HFF-Myc (cell line): ENCODE data around the gene DNAH17.

Source experiments
- DNase-seq: peaks from one replicate; pipeline ENCODE4 v3.0.0-alpha.2; 2011; ENCODE audit warnings: low read depth; ENCODE audit errors: extremely low read depth
- H3K4me3 ChIP-seq: replicated peaks from 2 replicates; pipeline ENCODE4 v1.5.1; 2011; ENCODE audit warnings: low read depth, mild to moderate bottlenecking, control low read depth, low read length
- TF ChIP-seq, protein P1 (sequence below): IDR thresholded peaks from 2 replicates; pipeline ENCODE4 v1.5.1; 2012; ENCODE audit warnings: mild to moderate bottlenecking, low read depth, low read length, control low read depth; ENCODE audit errors: missing control alignments

DNAH17 gene

GRCh38 chr17:78441271-78441971 lies 135.8 kb downstream of the DNAH17 start:
- TF ChIP-seq, protein P1, sequence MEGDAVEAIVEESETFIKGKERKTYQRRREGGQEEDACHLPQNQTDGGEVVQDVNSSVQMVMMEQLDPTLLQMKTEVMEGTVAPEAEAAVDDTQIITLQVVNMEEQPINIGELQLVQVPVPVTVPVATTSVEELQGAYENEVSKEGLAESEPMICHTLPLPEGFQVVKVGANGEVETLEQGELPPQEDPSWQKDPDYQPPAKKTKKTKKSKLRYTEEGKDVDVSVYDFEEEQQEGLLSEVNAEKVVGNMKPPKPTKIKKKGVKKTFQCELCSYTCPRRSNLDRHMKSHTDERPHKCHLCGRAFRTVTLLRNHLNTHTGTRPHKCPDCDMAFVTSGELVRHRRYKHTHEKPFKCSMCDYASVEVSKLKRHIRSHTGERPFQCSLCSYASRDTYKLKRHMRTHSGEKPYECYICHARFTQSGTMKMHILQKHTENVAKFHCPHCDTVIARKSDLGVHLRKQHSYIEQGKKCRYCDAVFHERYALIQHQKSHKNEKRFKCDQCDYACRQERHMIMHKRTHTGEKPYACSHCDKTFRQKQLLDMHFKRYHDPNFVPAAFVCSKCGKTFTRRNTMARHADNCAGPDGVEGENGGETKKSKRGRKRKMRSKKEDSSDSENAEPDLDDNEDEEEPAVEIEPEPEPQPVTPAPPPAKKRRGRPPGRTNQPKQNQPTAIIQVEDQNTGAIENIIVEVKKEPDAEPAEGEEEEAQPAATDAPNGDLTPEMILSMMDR: no peak
- H3K4me3 ChIP-seq: no peak overlapping the region
- no peak for DNase-seq

DNA sequence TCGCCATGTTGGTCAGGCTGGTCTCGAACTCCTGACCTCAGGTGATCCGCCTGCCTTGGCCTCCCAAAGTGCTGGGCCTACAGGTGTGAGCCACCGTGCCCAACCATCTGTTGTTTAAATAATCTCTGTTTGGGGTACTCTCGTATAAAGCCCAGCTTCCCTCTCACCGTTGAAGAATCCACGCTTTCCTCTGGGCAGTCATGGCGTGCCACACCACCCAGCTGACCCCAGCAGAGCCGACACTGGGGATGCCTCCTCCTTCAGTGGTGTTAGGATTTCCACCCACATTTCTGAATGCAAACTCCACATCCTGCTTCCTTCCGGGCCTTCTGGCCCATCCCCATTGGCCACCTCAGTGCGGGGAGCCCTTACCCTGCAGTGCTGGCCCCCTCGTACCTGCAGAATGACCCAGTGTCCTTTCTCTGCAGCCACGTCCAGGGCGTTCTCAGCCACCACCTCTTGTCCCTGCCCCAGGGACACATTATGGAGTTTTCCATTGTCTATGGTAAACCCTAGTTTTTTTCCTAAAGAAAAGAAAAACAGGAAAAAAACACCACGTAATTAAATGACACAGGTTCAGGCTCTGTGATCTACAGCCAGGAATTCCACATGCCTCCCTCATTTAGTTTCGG lies 138.4 kb downstream of the DNAH17 start:
- TF ChIP-seq, protein P1: no peak

GRCh38 chr17:78438271-78438691 lies 138.9 kb downstream of the DNAH17 start:
- TF ChIP-seq, protein P1: no peak
- H3K4me3 ChIP-seq: no peak overlapping the region
- DNase-seq: no peak

More for the DNA sequence above, 138.4 kb downstream of the DNAH17 start:
- no peak overlapping the region for H3K4me3 ChIP-seq
- no peak for DNase-seq

DNA sequence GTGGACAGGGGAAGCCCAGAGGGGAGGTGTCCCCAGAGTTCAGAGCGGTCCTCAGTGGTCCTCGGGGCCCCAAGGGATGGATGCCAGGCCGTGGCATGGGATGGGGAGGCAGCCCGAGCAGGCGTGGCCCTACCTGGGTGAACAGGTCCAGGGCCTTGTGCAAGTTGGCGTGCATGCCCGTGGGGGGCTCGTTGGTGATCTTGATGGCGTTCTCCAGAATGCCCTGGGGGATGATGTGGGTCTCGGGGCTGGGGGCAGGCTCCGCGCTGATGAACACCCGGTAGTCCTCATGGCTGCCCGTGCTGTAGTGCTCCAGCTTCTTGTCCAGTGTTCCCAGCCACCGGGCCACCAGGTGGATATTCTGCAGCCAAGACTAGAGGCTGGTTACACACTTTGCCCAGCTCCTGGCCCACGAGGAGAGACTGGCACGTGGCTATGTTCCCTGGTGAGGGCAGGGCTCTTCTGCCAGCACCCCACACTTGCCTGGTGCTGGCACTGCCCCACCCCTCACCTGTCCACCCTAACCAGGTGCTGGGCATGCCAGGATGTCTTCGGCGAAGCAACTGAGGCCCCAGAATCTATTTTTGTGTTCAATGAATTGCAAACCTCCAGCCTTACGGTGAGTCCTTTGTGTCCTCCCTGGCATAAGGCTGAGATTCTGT lies 139.6 kb downstream of the DNAH17 start:
- DNase-seq: no peak
- H3K4me3 ChIP-seq: no peak overlapping the region
- TF ChIP-seq, protein P1: no peak

GRCh38 chr17:78435330-78436005 lies 141.7 kb downstream of the DNAH17 start:
- TF ChIP-seq, protein P1: no peak
- no peak for DNase-seq
- H3K4me3 ChIP-seq: no peak overlapping the region

DNA sequence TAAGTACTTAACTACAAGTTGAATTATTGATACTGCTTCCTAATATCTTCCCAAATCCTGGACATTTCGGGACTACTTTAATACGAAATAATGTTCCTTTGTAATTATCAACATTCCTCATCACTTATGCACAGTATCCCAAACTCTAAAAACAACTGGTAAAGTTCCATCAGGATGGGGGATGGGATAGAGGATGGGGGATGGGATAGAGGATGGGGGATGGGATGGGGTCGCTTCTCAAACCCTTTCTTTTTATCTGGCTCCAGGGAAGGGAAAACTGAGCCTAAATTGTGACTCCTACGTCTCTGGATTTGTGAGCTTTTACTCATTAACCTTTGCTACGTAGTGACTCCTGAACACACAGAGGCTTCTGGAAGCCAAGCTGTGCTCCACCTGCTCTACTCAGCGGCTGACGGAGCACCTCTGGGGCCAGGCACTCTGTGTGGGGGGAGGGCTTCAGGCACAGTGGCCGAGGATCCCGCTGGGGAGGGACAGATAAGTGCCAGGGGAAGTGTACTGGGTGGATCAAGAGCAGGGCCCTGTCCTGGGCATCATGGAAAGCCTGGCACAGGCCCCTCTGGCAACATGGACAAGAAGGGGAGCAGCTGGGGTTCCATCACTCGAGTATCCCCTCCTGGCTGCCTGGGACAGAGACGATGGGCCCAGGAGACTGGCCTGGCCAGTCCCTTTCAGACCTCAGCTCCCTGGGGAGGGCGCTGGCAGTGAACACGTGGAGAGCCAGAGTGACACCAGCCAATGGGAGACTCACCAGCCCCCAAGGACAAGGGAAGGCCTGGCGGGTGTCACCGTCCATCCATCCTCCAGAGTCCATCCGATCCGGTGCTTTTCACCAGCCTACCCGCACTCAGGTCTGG lies 142.5 kb downstream of the DNAH17 start:
- TF ChIP-seq, protein P1: no peak
- no peak overlapping the region for H3K4me3 ChIP-seq
- DNase-seq: no peak
